GM23248 (cell line): Measurements from ENCODE around the gene SCAF11. TPM values are rescaled to one million over a fixed set of nuclear protein-coding genes. Genes with fewer than 3 reads are reported as not detected.
A peak's percentile ranks its signal among the peaks of the same experiment; 100 is the strongest.

ENCODE experiments used
- DNase-seq: peaks from one replicate; pipeline ENCODE4 v3.0.0-alpha.2; 2015
- H2AFZ ChIP-seq: fragments of 200-600 bp; sonication (generic); 2 replicates; pipeline ENCODE4 v1.6.1; 2016; ENCODE audit warnings: antibody characterized with exemption
- H3F3A ChIP-seq: fragments of 200-600 bp; sonication (generic); 2 replicates; pipeline ENCODE4 v1.6.1; 2016; ENCODE audit warnings: mild to moderate bottlenecking, antibody characterized with exemption, mixed run types; ENCODE audit not compliant: insufficient read depth
- H3K27ac ChIP-seq: fragments of 200-600 bp; sonication (generic); 2 replicates; pipeline ENCODE4 v1.5.1; 2016; ENCODE audit warnings: mild to moderate bottlenecking
- H3K27me3 ChIP-seq: fragments of 200-600 bp; sonication (generic); replicated peaks from 2 replicates; pipeline ENCODE4 v1.6.1; 2016; ENCODE audit warnings: mild to moderate bottlenecking; ENCODE audit not compliant: insufficient read depth
- H3K36me3 ChIP-seq: fragments of 200-600 bp; sonication (generic); 2 replicates; pipeline ENCODE4 v1.6.1; 2016; ENCODE audit warnings: low read depth, mild to moderate bottlenecking
- H3K4me1 ChIP-seq: fragments of 200-600 bp; sonication (generic); 2 replicates; pipeline ENCODE4 v1.6.1; 2016; ENCODE audit warnings: mild to moderate bottlenecking; ENCODE audit not compliant: insufficient read depth
- H3K4me2 ChIP-seq: fragments of 200-600 bp; sonication (generic); one replicate; pipeline ENCODE4 v1.6.1; 2016; ENCODE audit warnings: mild to moderate bottlenecking; ENCODE audit not compliant: unreplicated experiment
- H3K4me3 ChIP-seq: fragments of 200-600 bp; sonication (generic); 2 replicates; pipeline ENCODE4 v1.5.1; 2016; ENCODE audit warnings: mild to moderate bottlenecking
- H3K79me2 ChIP-seq: fragments of 200-600 bp; sonication (generic); 2 replicates; pipeline ENCODE4 v1.6.1; 2016; ENCODE audit warnings: mild to moderate bottlenecking; ENCODE audit not compliant: insufficient read depth
- H3K9ac ChIP-seq: fragments of 200-600 bp; sonication (generic); 2 replicates; pipeline ENCODE4 v1.6.1; 2016; ENCODE audit warnings: mild to moderate bottlenecking
- H3K9me2 ChIP-seq: fragments of 200-600 bp; sonication (generic); 2 replicates; pipeline ENCODE4 v1.6.1; 2016; ENCODE audit warnings: mixed run types, mild to moderate bottlenecking, moderate library complexity; ENCODE audit not compliant: insufficient read depth
- H3K9me3 ChIP-seq: fragments of 200-600 bp; sonication (generic); one replicate; pipeline ENCODE4 v1.6.1; 2017; ENCODE audit warnings: low read depth
- H4K20me1 ChIP-seq: fragments of 200-600 bp; sonication (generic); 2 replicates; pipeline ENCODE4 v1.6.0; 2016; ENCODE audit not compliant: insufficient read depth
- EZH2 ChIP-seq: fragments of 200-600 bp; sonication (generic); IDR thresholded peaks from 2 replicates; pipeline ENCODE4 v1.6.1; 2018; ENCODE audit warnings: antibody characterized with exemption, mild to moderate bottlenecking; ENCODE audit not compliant: insufficient read depth, poor library complexity, severe bottlenecking
- EZH2phosphoT487 ChIP-seq: fragments of 200-600 bp; sonication (generic); IDR thresholded peaks from 2 replicates; pipeline ENCODE4 v1.6.1; 2018; ENCODE audit warnings: antibody characterized with exemption, moderate library complexity, mild to moderate bottlenecking, low read depth; ENCODE audit not compliant: insufficient read depth
- WGBS, 2 experiments: methylation state at CpG; one replicate each; pipeline ENCODE4 v1.1.6; 2015 to 2017; ENCODE audit warnings: low lambda C conversion rate in 2 of 2, low coverage in 1 of 2; ENCODE audit errors: missing lambda C conversion rate in 2 of 2; 5-methylcytosine and 5-hydroxymethylcytosine counted together
- in situ Hi-C: fragments of 300-500 bp; cut with MboI; formaldehyde crosslinking; loops from 2 replicates; pipeline ENCODE4 v1.15.0; 2020
- polyA plus RNA-seq: library from polyadenylated mRNA; unstranded; fragments of >200 nt; fragmentation: Nextera tagmentation; extraction: Ambion mirVana; gene quantifications from 2 replicates; pipeline ENCODE4 v1.2.1, GENCODE V29; 2016
- total RNA-seq: library from RNA; depleted of rRNA; stranded (reverse); fragments of >200 nt; shearing (Covaris generic); gene quantifications from 2 replicates; pipeline ENCODE4 v1.2.3, GENCODE V29; 2014

The SCAF11 gene
- total and polyA plus RNA-seq, 2 experiments from 2014 or later: 70.5 to 88.1 TPM

- Histone ChIP-seq H3K27ac (peak overlapping the region; percentile 91), H3K4me2 (peak overlapping the region; percentile 90), H3K36me3 (no peaks in the 10 kb centered on the region), H3K79me2 (peaks cover 37% of the 10 kb centered on the region), H3K9me2 (no peaks in the 10 kb centered on the region), H3K4me1 (peaks cover 20% of the 10 kb centered on the region), H3K27me3 (no peaks in the 10 kb centered on the region), H2AFZ (peak overlapping the region; percentile 91), H3K9ac (peak overlapping the region; percentile 86), H3K9me3 (no peaks in the 10 kb centered on the region), H3K4me3 (peak overlapping the region; percentile 81), H4K20me1 (peaks cover 7% of the 10 kb centered on the region; the same call in 1 of the 2 replicates), H3F3A (peaks cover 40% of the 10 kb centered on the region)
- in situ Hi-C loops: no loop called here
- 0 to 1% methylated on average over 66 to 71 of the region's 71 CpGs for WGBS, 2 experiments
- TF ChIP-seq EZH2phosphoT487: no peak
- TF ChIP-seq EZH2: no peak
- DNase-seq: peak; percentile 90
These were observed 1.2 kb upstream of the SCAF11 start for GRCh38 chr12:45991284-45992249.

GRCh38 chr12:45989721-45990467 lies 480 bp downstream of the SCAF11 start:
- Histone ChIP-seq H3K4me1 (peaks cover 25% of the 10 kb centered on the region), H3K9me2 (no peaks in the 10 kb centered on the region), H3K27ac (peak overlapping the region; percentile 99), H3K9me3 (no peaks in the 10 kb centered on the region), H3K79me2 (peaks cover 54% of the 10 kb centered on the region), H3K36me3 (no peaks in the 10 kb centered on the region), H3K9ac (peak overlapping the region; percentile 99), H3K4me3 (peak overlapping the region; percentile 80), H3F3A (peaks cover 40% of the 10 kb centered on the region), H4K20me1 (peaks cover 7% of the 10 kb centered on the region; the same call in 1 of the 2 replicates), H2AFZ (peak overlapping the region; percentile 82), H3K4me2 (peak overlapping the region; percentile 95), H3K27me3 (no peaks in the 10 kb centered on the region)
- DNase-seq: peak; percentile 78
- 0% methylated on average over 53 to 67 of the region's 71 CpGs for WGBS, 2 experiments
- in situ Hi-C loops: no loop called here
- no peak for TF ChIP-seq EZH2phosphoT487
- TF ChIP-seq EZH2: no peak

DNA sequence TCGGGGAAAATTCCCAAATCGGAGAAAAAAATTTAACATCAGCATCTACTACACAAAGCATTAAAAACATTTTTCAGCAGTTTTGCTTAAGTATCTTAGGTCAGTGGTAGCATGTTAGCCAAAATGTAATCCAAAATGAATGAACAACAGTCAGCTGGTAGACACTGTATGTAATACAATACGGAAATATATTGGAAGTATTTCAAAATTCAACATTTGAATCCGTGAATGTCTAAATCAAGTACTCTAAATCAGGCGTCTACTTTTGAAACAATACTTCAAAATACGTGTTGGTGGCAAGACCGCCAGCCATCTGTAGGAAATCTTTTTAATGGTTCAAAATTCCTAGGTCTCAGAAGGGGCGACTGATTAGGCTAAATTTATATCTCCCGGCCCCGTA lies 1.1 kb downstream of the SCAF11 start:
- Histone ChIP-seq H3F3A (peaks cover 40% of the 10 kb centered on the region), H3K4me3 (peak overlapping the region; percentile 80), H4K20me1 (peaks cover 7% of the 10 kb centered on the region; the same call in 1 of the 2 replicates), H3K79me2 (peaks cover 60% of the 10 kb centered on the region), H3K36me3 (no peaks in the 10 kb centered on the region), H3K27ac (peak overlapping the region; percentile 99), H3K27me3 (no peaks in the 10 kb centered on the region), H3K9me2 (no peaks in the 10 kb centered on the region), H3K9ac (peak overlapping the region; percentile 99), H3K4me2 (peak overlapping the region; percentile 95), H3K4me1 (peaks cover 25% of the 10 kb centered on the region), H2AFZ (peak overlapping the region; percentile 82), H3K9me3 (no peaks in the 10 kb centered on the region)
- TF ChIP-seq EZH2 (no peak), EZH2phosphoT487 (no peak)
- peak; percentile 46 for DNase-seq
- WGBS, 2 experiments: 2% methylated on average over 10 of the region's 10 CpGs
- in situ Hi-C loops: no loop called here

DNA sequence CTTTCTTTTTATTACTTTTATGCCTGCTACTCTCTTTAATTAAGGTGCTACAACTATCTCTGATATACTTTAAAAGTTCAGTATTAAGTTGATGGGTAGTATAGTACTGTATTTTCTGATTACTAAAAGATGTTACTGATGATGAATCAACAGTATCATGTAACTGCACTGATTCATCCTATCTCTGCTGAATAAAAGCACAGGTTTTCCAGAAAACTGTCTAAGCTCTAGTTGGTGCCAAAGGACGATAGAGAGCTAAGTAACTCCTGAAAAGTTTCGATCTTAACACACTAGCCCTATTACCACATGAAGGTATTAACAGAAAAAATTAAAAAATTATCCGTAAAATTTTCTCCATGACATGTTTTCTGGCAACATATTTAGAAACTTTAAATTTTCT lies 2.1 kb downstream of the SCAF11 start:
- 17 to 18% methylated on average over 3 of the region's 3 CpGs for WGBS, 2 experiments
- TF ChIP-seq EZH2phosphoT487 (no peak), EZH2 (no peak)
- H3K27ac ChIP-seq: peak overlapping the region; percentile 99

More for the DNA sequence above, 2.1 kb downstream of the SCAF11 start:
- H3K4me3 ChIP-seq: peak overlapping the region; percentile 80
- peaks cover 70% of the 10 kb centered on the region for H3K79me2 ChIP-seq
- peak; percentile 86 for DNase-seq
- no peaks in the 10 kb centered on the region for H3K27me3 ChIP-seq
- in situ Hi-C loops: no loop called here
- peaks cover 25% of the 10 kb centered on the region for H3K4me1 ChIP-seq
- H4K20me1 ChIP-seq: peaks cover 8% of the 10 kb centered on the region; the same call in 1 of the 2 replicates
- H3F3A ChIP-seq: peaks cover 40% of the 10 kb centered on the region
- H3K36me3 ChIP-seq: no peaks in the 10 kb centered on the region
- no peak overlapping the region for H2AFZ ChIP-seq
- H3K9ac ChIP-seq: peak overlapping the region; percentile 99
- H3K4me2 ChIP-seq: peak overlapping the region; percentile 95
- H3K9me3 ChIP-seq: no peaks in the 10 kb centered on the region
- H3K9me2 ChIP-seq: no peaks in the 10 kb centered on the region
